K562 (cell line): ENCODE results near the gene CTSZ. TPM values are rescaled to one million over a fixed set of nuclear protein-coding genes. Genes with fewer than 3 reads are reported as not detected.
A peak's percentile ranks its signal among the peaks of the same experiment; 100 is the strongest.

Experiments
- ETV1 ChIP-seq: fragments of 450-650 bp; conservative IDR thresholded peaks from 2 replicates; pipeline ENCODE4 v1.6.1; 2016; ENCODE audit warnings: missing genetic modification characterization, control low read depth, low read depth, missing compliant biosample characterization
- HDGF ChIP-seq: fragments of 450-650 bp; IDR thresholded peaks from 2 replicates; pipeline ENCODE4 v1.6.1; 2016
- ILK ChIP-seq: fragments of 450-650 bp; IDR thresholded peaks from 2 replicates; pipeline ENCODE4 v1.6.1; 2016; ENCODE audit warnings: missing genetic modification characterization, low read depth, mild to moderate bottlenecking, missing compliant biosample characterization, moderate library complexity, borderline replicate concordance
- MTF1 ChIP-seq: fragments of 250-450 bp; sonication (Bioruptor Pico); IDR thresholded peaks from 2 replicates; pipeline ENCODE4 v1.9.0; 2021; ENCODE audit warnings: moderate library complexity, mild to moderate bottlenecking, inconsistent platforms, borderline replicate concordance
- SNRNP70 ChIP-seq: fragments of 200-400 bp; formaldehyde crosslinking; optimal IDR thresholded peaks from 2 replicates; pipeline ENCODE3; 2017; ENCODE audit warnings: low read depth, low read length
- SUPT5H ChIP-seq: fragments of 450-650 bp; IDR thresholded peaks from 2 replicates; pipeline ENCODE4 v1.6.1; 2016
- TAF1 ChIP-seq: IDR thresholded peaks from 2 replicates; pipeline ENCODE4 v1.6.1; 2011; ENCODE audit warnings: mild to moderate bottlenecking, low read length, moderate library complexity; ENCODE audit not compliant: insufficient read depth, control insufficient read depth, severe bottlenecking; ENCODE audit errors: extremely low read depth
- TAF9B ChIP-seq: fragments of 450-650 bp; IDR thresholded peaks from 2 replicates; pipeline ENCODE4 v1.6.1; 2018; ENCODE audit warnings: mild to moderate bottlenecking; ENCODE audit not compliant: partially characterized antibody
- ZFPM2 ChIP-seq: fragments of 250-450 bp; sonication (Bioruptor Pico); IDR thresholded peaks from 2 replicates; pipeline ENCODE4 v1.5.1; 2022; ENCODE audit warnings: mild to moderate bottlenecking
- ZNF184 ChIP-seq: sonication (generic); formaldehyde crosslinking; IDR thresholded peaks from 2 replicates; pipeline ENCODE4 v1.5.0; 2020; ENCODE audit warnings: missing genetic modification reagents
- ZNF354B ChIP-seq: fragments of 250-450 bp; sonication (Bioruptor Pico); IDR thresholded peaks from 2 replicates; pipeline ENCODE4 v1.4.0; 2020
- ZNF589 ChIP-seq: fragments of 200-800 bp; sonication (Bioruptor generic); IDR thresholded peaks from 2 replicates; pipeline ENCODE4 v1.6.1; 2016; ENCODE audit warnings: low read depth, missing genetic modification characterization, missing compliant biosample characterization
- ZNF778 ChIP-seq: fragments of 450-650 bp; formaldehyde crosslinking; IDR thresholded peaks from 2 replicates; pipeline ENCODE4 v1.4.0; 2020; ENCODE audit warnings: mild to moderate bottlenecking, moderate library complexity
- polyA plus RNA-seq, 8 experiments: library from polyadenylated mRNA; depleted of rRNA in 4 of 8; stranded (reverse) in 5 of 8; unstranded in 3 of 8; fragments of >200 nt; fragmentation: Nextera tagmentation in 2 of 8; fragmentation: Illumina TruSeq in 1 of 8; extraction: Ambion mirVana in 2 of 8; extraction: Trizol in 1 of 8; gene quantifications; 2 replicates each; pipeline versions ENCODE4 v1.2.1 to v1.2.3, GENCODE V29; 2011 to 2014; ENCODE audit warnings: inconsistent platforms in 1 of 8, missing spikeins in 1 of 8
- total RNA-seq, 7 experiments: library from RNA; depleted of rRNA in 6 of 7; stranded (reverse); fragments of >200 nt in 6 of 7; fragmentation: Illumina TruSeq in 2 of 7; extraction: Trizol in 2 of 7; gene quantifications; 2 replicates each; pipeline versions ENCODE4 v1.2.1 to v1.2.3, GENCODE V29; 2011 to 2021; ENCODE audit warnings: low replicate concordance in 1 of 7
- TF ChIP-seq, protein P1 (sequence below): fragments of 200-800 bp; sonication (Bioruptor generic); IDR thresholded peaks from 2 replicates; pipeline ENCODE4 v1.6.1; 2016; ENCODE audit warnings: missing genetic modification characterization, missing compliant biosample characterization
- TF ChIP-seq, protein P2 (sequence below), 2 experiments: fragments of 450-650 bp; conservative IDR thresholded peaks; 2 replicates each; pipeline ENCODE4 v1.6.1; 2017; ENCODE audit warnings: mild to moderate bottlenecking in 2 of 2, moderate library complexity in 2 of 2
- TF ChIP-seq, protein P3 (sequence below): fragments of 450-650 bp; formaldehyde crosslinking; IDR thresholded peaks from 2 replicates; pipeline ENCODE4 v1.4.0; 2020; ENCODE audit warnings: mild to moderate bottlenecking, moderate library complexity
- TF ChIP-seq, protein P4 (sequence below): sonication (generic); formaldehyde crosslinking; IDR thresholded peaks from 2 replicates; pipeline ENCODE4 v1.8.1; 2022; ENCODE audit warnings: missing genetic modification reagents
- TF ChIP-seq, protein P5 (sequence below): fragments of 250-450 bp; sonication (Bioruptor Pico); IDR thresholded peaks from 2 replicates; pipeline ENCODE4 v1.5.0; 2020; ENCODE audit warnings: mild to moderate bottlenecking, borderline replicate concordance

CTSZ gene
- total and polyA plus RNA-seq, 9 of the 15 experiments (the other 6 are each of a cell fraction or from before 2014, with no cell fraction given) = 1.6 to 143 (median 82.8) TPM

DNA sequence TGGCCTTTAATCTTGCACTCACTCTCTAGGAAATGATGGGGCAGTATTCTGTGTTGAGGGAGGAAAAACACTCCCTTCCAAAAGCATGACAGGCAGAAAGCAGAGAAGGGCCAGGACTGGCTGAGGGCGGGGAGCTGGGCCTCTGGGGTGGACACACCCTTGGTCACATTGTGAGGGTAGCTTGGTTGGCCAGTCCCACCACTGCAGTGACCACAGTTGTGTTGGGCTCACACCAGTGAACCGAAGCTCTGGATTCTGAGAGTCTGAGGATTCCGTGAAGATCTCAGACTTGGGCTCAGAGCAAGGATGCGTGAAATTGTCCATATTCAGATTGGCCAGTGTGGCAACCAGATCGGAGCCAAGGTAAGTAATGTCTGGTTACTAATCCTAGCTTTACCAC lies 12.2 kb upstream of the CTSZ start, which contains the start of gene TUBB1 (continued):
- no peak for TF ChIP-seq ETV1
- TF ChIP-seq TAF1 = peak; percentile 25
- TF ChIP-seq ZNF184 (CRISPR knock-in tag) = no peak
- no peak for TF ChIP-seq HDGF
- TF ChIP-seq, protein P1, sequence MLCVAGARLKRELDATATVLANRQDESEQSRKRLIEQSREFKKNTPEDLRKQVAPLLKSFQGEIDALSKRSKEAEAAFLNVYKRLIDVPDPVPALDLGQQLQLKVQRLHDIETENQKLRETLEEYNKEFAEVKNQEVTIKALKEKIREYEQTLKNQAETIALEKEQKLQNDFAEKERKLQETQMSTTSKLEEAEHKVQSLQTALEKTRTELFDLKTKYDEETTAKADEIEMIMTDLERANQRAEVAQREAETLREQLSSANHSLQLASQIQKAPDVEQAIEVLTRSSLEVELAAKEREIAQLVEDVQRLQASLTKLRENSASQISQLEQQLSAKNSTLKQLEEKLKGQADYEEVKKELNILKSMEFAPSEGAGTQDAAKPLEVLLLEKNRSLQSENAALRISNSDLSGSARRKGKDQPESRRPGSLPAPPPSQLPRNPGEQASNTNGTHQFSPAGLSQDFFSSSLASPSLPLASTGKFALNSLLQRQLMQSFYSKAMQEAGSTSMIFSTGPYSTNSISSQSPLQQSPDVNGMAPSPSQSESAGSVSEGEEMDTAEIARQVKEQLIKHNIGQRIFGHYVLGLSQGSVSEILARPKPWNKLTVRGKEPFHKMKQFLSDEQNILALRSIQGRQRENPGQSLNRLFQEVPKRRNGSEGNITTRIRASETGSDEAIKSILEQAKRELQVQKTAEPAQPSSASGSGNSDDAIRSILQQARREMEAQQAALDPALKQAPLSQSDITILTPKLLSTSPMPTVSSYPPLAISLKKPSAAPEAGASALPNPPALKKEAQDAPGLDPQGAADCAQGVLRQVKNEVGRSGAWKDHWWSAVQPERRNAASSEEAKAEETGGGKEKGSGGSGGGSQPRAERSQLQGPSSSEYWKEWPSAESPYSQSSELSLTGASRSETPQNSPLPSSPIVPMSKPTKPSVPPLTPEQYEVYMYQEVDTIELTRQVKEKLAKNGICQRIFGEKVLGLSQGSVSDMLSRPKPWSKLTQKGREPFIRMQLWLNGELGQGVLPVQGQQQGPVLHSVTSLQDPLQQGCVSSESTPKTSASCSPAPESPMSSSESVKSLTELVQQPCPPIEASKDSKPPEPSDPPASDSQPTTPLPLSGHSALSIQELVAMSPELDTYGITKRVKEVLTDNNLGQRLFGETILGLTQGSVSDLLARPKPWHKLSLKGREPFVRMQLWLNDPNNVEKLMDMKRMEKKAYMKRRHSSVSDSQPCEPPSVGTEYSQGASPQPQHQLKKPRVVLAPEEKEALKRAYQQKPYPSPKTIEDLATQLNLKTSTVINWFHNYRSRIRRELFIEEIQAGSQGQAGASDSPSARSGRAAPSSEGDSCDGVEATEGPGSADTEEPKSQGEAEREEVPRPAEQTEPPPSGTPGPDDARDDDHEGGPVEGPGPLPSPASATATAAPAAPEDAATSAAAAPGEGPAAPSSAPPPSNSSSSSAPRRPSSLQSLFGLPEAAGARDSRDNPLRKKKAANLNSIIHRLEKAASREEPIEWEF (CRISPR knock-in tag) = no peak
- no peak for TF ChIP-seq ZNF589
- TF ChIP-seq, protein P2, sequence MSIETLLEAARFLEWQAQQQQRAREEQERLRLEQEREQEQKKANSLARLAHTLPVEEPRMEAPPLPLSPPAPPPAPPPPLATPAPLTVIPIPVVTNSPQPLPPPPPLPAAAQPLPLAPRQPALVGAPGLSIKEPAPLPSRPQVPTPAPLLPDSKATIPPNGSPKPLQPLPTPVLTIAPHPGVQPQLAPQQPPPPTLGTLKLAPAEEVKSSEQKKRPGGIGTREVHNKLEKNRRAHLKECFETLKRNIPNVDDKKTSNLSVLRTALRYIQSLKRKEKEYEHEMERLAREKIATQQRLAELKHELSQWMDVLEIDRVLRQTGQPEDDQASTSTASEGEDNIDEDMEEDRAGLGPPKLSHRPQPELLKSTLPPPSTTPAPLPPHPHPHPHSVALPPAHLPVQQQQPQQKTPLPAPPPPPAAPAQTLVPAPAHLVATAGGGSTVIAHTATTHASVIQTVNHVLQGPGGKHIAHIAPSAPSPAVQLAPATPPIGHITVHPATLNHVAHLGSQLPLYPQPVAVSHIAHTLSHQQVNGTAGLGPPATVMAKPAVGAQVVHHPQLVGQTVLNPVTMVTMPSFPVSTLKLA (conservative IDR thresholded peaks at IDR 0.05) = peak in 1 of 2 experiments; percentile 48; a peak in 2 of 4 replicates
- no peak for TF ChIP-seq SUPT5H
- no peak for TF ChIP-seq ZNF354B (CRISPR knock-in tag)
- TF ChIP-seq, protein P3, sequence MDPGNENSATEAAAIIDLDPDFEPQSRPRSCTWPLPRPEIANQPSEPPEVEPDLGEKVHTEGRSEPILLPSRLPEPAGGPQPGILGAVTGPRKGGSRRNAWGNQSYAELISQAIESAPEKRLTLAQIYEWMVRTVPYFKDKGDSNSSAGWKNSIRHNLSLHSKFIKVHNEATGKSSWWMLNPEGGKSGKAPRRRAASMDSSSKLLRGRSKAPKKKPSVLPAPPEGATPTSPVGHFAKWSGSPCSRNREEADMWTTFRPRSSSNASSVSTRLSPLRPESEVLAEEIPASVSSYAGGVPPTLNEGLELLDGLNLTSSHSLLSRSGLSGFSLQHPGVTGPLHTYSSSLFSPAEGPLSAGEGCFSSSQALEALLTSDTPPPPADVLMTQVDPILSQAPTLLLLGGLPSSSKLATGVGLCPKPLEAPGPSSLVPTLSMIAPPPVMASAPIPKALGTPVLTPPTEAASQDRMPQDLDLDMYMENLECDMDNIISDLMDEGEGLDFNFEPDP = no peak
- TF ChIP-seq, protein P4, sequence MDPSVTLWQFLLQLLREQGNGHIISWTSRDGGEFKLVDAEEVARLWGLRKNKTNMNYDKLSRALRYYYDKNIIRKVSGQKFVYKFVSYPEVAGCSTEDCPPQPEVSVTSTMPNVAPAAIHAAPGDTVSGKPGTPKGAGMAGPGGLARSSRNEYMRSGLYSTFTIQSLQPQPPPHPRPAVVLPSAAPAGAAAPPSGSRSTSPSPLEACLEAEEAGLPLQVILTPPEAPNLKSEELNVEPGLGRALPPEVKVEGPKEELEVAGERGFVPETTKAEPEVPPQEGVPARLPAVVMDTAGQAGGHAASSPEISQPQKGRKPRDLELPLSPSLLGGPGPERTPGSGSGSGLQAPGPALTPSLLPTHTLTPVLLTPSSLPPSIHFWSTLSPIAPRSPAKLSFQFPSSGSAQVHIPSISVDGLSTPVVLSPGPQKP (CRISPR knock-in tag) = no peak
- TF ChIP-seq ZFPM2 = no peak
- TF ChIP-seq, protein P5, sequence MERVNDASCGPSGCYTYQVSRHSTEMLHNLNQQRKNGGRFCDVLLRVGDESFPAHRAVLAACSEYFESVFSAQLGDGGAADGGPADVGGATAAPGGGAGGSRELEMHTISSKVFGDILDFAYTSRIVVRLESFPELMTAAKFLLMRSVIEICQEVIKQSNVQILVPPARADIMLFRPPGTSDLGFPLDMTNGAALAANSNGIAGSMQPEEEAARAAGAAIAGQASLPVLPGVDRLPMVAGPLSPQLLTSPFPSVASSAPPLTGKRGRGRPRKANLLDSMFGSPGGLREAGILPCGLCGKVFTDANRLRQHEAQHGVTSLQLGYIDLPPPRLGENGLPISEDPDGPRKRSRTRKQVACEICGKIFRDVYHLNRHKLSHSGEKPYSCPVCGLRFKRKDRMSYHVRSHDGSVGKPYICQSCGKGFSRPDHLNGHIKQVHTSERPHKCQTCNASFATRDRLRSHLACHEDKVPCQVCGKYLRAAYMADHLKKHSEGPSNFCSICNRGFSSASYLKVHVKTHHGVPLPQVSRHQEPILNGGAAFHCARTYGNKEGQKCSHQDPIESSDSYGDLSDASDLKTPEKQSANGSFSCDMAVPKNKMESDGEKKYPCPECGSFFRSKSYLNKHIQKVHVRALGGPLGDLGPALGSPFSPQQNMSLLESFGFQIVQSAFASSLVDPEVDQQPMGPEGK (CRISPR knock-in tag) = no peak
- TF ChIP-seq ILK (tag) = no peak
- no peak for TF ChIP-seq TAF9B
- TF ChIP-seq SNRNP70 = no peak
- TF ChIP-seq MTF1 (CRISPR knock-in tag) = no peak
- no peak for TF ChIP-seq ZNF778 (CRISPR knock-in tag)
